AG10803 (cell line): ENCODE data around the gene ANKLE2.

Experiments
- DNase-seq: peaks from one replicate; pipeline ENCODE4 v3.0.0; 2010; ENCODE audit warnings: low read depth
- H3K4me3 ChIP-seq: 2 replicates; pipeline ENCODE4 v1.5.1; 2011; ENCODE audit warnings: mild to moderate bottlenecking, low read length, control low read depth
- CTCF ChIP-seq: conservative IDR thresholded peaks from 2 replicates; pipeline ENCODE4 v1.5.1; 2011; ENCODE audit warnings: mild to moderate bottlenecking, low read length, control low read depth, inconsistent platforms

Gene ANKLE2

GRCh38 chr12:132713123-132713522 is 48.5 kb downstream of the ANKLE2 start:
- H3K4me3 ChIP-seq, result no peak overlapping the region
- no peak for TF ChIP-seq CTCF
- DNase-seq, result no peak

GRCh38 chr12:132711080-132711843 is 50.4 kb downstream of the ANKLE2 start:
- TF ChIP-seq CTCF, result no peak
- no peak for DNase-seq

GRCh38 chr12:132710405-132711079 is 51.1 kb downstream of the ANKLE2 start, which contains the start of gene PGAM5:
TSS of gene PGAM5 (plus strand) at chr12:132710842. CDS start at chr12:132710877, 35 bp downstream.
- peak; percentile 73 for DNase-seq
- TF ChIP-seq CTCF, result no peak
- peak within 1 kb of the TSS; percentile 86 for H3K4me3 ChIP-seq

More at GRCh38 chr12:132711080-132711843, 50.4 kb downstream of the ANKLE2 start:
- peak overlapping the region; percentile 86 for H3K4me3 ChIP-seq

- TF ChIP-seq CTCF, result no peak; the same call in 1 of the 2 replicates
- peak overlapping the region; percentile 86 for H3K4me3 ChIP-seq
- DNase-seq, result no peak
Measured at GRCh38 chr12:132710043-132710404, 51.6 kb downstream of the ANKLE2 start.

- no peak for TF ChIP-seq CTCF
Measured at GRCh38 chr12:132708150-132708549, 53.5 kb downstream of the ANKLE2 start.

GRCh38 chr12:132707241-132707640 is 54.4 kb downstream of the ANKLE2 start:
- H3K4me3 ChIP-seq, result no peak overlapping the region
- TF ChIP-seq CTCF, result no peak
- no peak for DNase-seq

More at GRCh38 chr12:132708150-132708549, 53.5 kb downstream of the ANKLE2 start:
- H3K4me3 ChIP-seq, result no peak overlapping the region
- DNase-seq, result no peak

- TF ChIP-seq CTCF, result no peak
- H3K4me3 ChIP-seq, result no peak overlapping the region
- DNase-seq, result no peak
Measured at GRCh38 chr12:132703641-132704040, 58.0 kb downstream of the ANKLE2 start.
